Measurements from ENCODE around the gene HPN.

- TF ChIP-seq, protein P1, sequence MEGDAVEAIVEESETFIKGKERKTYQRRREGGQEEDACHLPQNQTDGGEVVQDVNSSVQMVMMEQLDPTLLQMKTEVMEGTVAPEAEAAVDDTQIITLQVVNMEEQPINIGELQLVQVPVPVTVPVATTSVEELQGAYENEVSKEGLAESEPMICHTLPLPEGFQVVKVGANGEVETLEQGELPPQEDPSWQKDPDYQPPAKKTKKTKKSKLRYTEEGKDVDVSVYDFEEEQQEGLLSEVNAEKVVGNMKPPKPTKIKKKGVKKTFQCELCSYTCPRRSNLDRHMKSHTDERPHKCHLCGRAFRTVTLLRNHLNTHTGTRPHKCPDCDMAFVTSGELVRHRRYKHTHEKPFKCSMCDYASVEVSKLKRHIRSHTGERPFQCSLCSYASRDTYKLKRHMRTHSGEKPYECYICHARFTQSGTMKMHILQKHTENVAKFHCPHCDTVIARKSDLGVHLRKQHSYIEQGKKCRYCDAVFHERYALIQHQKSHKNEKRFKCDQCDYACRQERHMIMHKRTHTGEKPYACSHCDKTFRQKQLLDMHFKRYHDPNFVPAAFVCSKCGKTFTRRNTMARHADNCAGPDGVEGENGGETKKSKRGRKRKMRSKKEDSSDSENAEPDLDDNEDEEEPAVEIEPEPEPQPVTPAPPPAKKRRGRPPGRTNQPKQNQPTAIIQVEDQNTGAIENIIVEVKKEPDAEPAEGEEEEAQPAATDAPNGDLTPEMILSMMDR (IDR thresholded peaks at IDR 0.05 in 8 of 11, conservative IDR thresholded peaks at IDR 0.05 in 3 of 11): no peak
- TF ChIP-seq POLR2A (IDR thresholded peaks at IDR 0.05) (no peak), POLR2AphosphoS5 (IDR thresholded peaks at IDR 0.05) (no peak)
Measured at GRCh38 chr19:35033067-35034004, 8.2 kb upstream of the HPN start.
